Measurements from ENCODE around the gene HOXA9. TPM values are rescaled to one million over a fixed set of nuclear protein-coding genes. Genes with fewer than 3 reads are reported as not detected.

The HOXA9 gene
- polyA plus RNA-seq (2012; rRNA removed) = not detected in 2 replicates
- polyA plus RNA-seq (2012; cell fraction: cytosol; rRNA removed) = not detected in 2 replicates
- not detected in 2 replicates for polyA plus RNA-seq (2012; cell fraction: nucleus; rRNA removed)

- 15% methylated on average over 32 of the region's 82 CpGs for WGBS (ENCODE audit: low lambda C conversion rate)
- CTCF ChIA-PET = interaction anchor here (1.1 to 12.1 kb wide), 7 partner anchors 9 to 795 kb away, joined by 4 to 205 read pairs (median 4); partner anchors contain the start of genes HOXA10 and HOXA3
- Histone ChIP-seq H3F3A (replicated peaks; ENCODE audit: insufficient read depth) (peaks cover 15% of the 10 kb centered on the region), H3K4me3 (ENCODE audit: low read depth in 2 of 2, low read length in 1 of 2) (no peak within 1 kb of the TSS), H3K27me3 (ENCODE audit: insufficient read depth) (peaks cover 91% of the 10 kb centered on the region), H3K27ac (ENCODE audit: low read depth in 2 of 2, low read length in 1 of 2) (no peak within 1 kb of the TSS), H3K4me2 (0 out of 2 replicates have a peak within 1 kb of the TSS, but pooled peaks have one; percentile 4), H3K9ac (no peak within 1 kb of the TSS), H3K9me3 (no peaks in the 10 kb centered on the region), H3K79me2 (ENCODE audit: insufficient read depth) (no peaks in the 10 kb centered on the region), H4K20me1 (ENCODE audit: insufficient read depth) (peaks cover 9% of the 10 kb centered on the region), H2AFZ (ENCODE audit: low read depth) (no peak within 1 kb of the TSS), H3K4me1 (ENCODE audit: control insufficient read depth in 1 of 2, insufficient read depth in 2 of 2, low read depth in 1 of 2, low read length in 1 of 2) (peaks cover 0 to 8% of the 10 kb centered on the region in 2 experiments; a peak in 1 of 4 replicates), H3K36me3 (replicated peaks in 1 of 2; ENCODE audit: control insufficient read depth in 1 of 2, insufficient read depth in 2 of 2, low read length in 1 of 2) (no peaks in the 10 kb centered on the region), H3K9me2 (no peaks in the 10 kb centered on the region)
- DNase-seq = no peak
- POLR2A ChIA-PET = no interaction called here
- no peak for TF ChIP-seq GABPA (IDR thresholded peaks at IDR 0.05; ENCODE audit: low read depth)
- TF ChIP-seq NFIC (IDR thresholded peaks at IDR 0.05; ENCODE audit: borderline replicate concordance) = no peak
- no peak for TF ChIP-seq FOXJ3 (CRISPR knock-in tag; IDR thresholded peaks at IDR 0.05)
- TF ChIP-seq, protein P1, sequence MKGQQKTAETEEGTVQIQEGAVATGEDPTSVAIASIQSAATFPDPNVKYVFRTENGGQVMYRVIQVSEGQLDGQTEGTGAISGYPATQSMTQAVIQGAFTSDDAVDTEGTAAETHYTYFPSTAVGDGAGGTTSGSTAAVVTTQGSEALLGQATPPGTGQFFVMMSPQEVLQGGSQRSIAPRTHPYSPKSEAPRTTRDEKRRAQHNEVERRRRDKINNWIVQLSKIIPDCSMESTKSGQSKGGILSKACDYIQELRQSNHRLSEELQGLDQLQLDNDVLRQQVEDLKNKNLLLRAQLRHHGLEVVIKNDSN (IDR thresholded peaks at IDR 0.05; ENCODE audit: borderline replicate concordance, low read depth) = peak; percentile 52; the same call in 1 of the 2 replicates
- TF ChIP-seq POLR2AphosphoS5 (IDR thresholded peaks at IDR 0.05; ENCODE audit: low read depth, low read length) = no peak
- TF ChIP-seq RXRA (IDR thresholded peaks at IDR 0.05; ENCODE audit: borderline replicate concordance, low read depth) = no peak
- TF ChIP-seq YY1 (IDR thresholded peaks at IDR 0.05; ENCODE audit: low read depth) = no peak
- no peak for TF ChIP-seq CHD2 (IDR thresholded peaks at IDR 0.05; ENCODE audit: low read length, partially characterized antibody)
- no peak for TF ChIP-seq FOSL2 (IDR thresholded peaks at IDR 0.05; ENCODE audit: borderline replicate concordance, low read depth)
- TF ChIP-seq EZH2phosphoT487 (IDR thresholded peaks at IDR 0.05; ENCODE audit: borderline replicate concordance, low read depth) = peak; percentile 92
- TF ChIP-seq GATA2 (CRISPR knock-in tag; IDR thresholded peaks at IDR 0.05) = no peak
- TF ChIP-seq RFX5 (IDR thresholded peaks at IDR 0.05; ENCODE audit: low read length) = no peak
- no peak for TF ChIP-seq ELF1 (IDR thresholded peaks at IDR 0.05)
- TF ChIP-seq TEAD4 (IDR thresholded peaks at IDR 0.05; ENCODE audit: borderline replicate concordance, insufficient read depth) = no peak
- no peak for TF ChIP-seq CTCF (IDR thresholded peaks at IDR 0.05)
- no peak for TF ChIP-seq SMC3 (IDR thresholded peaks at IDR 0.05; ENCODE audit: low read depth, low read length)
These were observed at the start of gene HOXA9 for GRCh38 chr7:27165089-27165995. TSS of gene HOXA9 (minus strand) at chr7:27165537. CDS start at chr7:27165457, 80 bp downstream.
